NCI-H1930 (cell line): ENCODE results near the gene EHD1.

Experiments
- DNase-seq, 2 experiments: peaks; one replicate each; lab custom pipeline; 2025; lab: John Stamatoyannopoulos, UW

The EHD1 gene

DNA sequence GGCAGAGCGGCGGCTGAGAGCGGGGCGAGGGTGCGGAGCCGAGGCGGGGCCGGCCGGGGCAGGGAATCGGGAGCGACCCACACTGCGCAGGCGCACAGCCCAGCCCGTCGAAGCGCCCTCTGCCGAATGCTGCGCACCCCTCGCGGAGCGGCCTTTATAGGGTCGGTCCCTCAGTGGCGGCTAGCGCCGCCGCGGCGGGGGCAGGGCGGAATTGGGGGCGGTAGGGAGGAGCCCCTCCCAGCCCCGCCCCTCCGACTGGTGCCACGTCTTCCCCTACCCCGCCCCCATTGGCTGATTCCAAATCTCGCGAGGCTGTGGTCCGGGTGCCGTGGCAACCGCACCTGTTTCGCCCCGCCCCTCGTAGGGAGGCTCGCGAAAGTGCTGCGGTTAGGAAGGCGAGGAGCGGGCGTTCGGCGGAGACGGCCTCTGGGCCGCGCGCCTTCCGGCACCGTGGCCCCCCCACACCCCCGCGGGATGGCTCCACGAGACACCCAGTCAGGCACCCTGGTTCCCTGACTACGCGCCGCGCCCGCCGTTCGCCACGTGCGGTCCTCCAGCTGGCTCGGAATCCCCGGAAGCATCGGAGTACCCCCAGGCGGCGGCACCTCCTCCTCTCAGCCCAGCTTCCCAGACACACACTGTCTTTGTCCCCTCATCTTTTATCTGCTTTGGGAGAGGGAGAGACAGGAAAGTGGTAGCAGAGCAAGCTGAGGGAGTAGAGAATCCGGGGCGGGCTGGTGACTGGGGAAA, at the start of gene EHD1:
Gene EHD1, minus strand, starts transcription at position 128 of the 750 bp plus-strand sequence. CDS start 157 bp downstream, outside the sequence.
- peak; percentile 98 to 99 for DNase-seq

- DNase-seq = no peak
Observed at GRCh38 chr11:64926689-64927088, 48.3 kb upstream of the EHD1 start.

- DNase-seq = no peak
Observed at GRCh38 chr11:64925536-64926436, 47.4 kb upstream of the EHD1 start.

DNA sequence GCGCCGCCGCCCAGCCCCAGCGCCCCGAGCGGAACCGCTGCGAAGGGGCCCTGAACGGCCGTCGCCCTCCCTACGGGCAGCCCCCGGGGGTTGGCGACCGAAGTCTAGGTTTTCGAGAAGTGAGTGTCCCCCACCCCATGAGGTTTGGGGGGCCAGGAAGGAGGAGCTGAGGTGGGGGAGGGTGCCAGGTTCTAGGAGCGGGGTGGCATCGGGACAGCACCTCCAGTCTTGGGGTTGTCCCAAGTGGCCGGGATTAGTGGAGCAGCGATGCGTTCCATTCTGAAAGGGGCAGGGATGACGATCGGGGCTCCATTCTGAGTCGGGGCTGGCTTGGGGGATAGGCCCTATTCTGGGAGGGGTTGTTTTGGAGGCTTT, 46.5 kb upstream of the EHD1 start:
- DNase-seq = no peak

DNA sequence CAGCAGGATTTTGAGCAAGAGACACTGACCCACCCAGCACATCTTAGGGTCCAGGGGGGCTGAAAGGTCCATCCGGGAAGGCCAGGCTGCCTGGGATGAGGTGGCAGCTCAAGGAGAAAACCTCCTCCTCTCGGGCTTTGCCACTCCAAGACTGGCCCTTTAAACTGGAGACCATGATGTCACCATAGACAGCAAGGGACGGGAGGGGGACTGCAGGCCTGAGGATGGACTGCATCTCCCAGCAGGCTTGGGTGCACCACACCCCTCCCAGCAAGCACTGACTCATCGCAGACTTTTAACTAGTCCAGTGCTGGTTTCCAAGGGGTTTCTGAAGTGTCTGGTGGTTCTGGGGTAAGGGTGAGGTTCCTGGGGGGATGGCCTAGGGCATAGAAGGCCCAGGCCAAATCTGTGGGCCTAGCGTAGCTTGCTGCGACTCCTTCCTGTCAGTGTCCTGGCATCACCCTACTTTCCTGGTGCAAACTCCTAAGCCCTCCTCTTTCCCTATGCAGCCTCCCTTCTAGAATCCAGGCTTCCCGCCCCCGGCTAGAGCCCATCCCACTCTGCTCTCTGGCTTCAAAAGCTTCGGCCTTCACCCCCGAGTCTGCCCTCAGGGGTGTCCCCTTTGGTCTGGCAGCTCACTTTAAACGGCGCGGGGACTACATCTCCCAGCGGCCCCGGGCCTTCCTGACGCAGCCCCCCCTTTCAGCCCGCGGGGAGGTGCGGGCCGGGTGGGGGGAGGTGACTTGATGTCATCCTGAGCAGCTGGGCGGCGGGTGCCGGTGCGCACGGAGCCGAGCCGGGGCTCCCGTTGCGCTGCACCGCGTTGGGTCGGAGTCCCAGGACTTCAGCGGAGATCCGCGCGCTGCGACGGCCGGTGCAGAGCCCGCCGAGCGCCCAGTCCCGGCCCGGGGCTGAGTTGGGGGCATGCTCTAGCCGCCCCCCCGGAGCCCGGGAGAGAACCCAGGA, 45.8 kb upstream of the EHD1 start, which contains the start of gene PPP2R5B:
Gene PPP2R5B, plus strand, starts transcription at position 746 of the 966 bp plus-strand sequence. CDS start 1,046 bp downstream, outside the sequence.
- DNase-seq = peak; percentile 81 to 83

DNA sequence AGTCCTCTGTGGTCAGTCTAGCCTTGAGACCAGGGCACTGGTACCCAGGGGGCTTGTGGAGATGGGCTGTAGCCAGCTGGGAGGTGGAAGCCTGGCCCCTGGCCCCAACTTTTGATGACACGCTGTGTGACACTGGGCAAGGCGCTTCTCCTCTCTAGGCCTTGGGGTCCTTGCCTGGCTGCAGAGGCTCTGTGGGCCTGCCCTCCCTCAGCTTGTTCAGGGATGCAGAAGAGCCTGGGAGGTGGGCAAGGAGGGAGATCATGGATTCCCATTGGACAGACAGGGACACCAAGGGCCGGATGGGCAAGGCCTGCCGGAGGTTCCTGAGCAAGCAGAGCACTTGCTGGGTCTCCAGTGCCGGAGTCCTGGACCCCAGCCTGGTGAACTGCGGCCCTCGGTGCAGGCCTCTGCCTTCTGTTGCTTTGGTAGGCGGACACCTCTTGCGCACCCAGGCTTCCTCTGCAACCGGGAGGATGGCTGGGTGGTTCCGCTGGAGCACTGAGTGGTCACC, 44.8 kb upstream of the EHD1 start:
- DNase-seq = no peak

DNA sequence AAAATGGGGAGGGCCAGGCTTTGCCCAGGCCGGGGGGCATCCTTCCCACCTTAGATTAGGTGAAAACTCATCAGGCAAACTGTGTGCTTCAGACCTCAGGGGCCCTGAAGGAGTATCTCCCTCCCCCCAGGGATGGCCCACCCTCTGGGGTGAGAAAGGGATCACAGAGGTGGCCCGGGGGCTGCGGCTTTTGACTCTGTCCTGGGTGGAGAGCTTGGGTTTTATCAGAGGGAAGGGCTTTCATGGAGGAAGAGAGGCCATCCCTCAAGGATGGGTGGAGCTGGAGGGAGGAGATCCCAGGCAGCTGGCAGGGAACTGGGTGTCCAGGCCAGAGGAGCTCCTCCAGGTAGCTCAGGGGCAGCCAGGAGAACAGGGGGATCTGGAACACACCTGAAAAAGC, 43.0 kb upstream of the EHD1 start:
- no peak for DNase-seq

DNA sequence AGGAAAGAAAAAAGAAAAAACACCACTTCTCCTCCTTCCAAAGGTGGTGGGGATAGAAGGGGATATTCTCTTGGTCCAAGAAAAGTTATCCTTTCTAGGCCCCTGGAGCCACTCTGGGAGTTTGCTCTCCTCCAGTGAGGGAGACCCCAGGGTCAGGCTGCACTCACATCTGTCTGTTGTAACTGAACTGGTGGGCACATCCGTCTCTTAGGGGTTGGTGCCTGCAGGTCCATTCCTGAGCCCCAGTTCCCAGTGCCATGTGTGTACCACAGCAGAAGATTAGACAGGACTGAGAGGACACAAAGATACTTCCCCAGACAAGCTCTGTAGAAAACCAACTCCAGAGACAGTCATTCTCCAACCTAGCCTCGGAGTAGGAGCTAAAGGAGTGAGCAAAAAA, 41.7 kb upstream of the EHD1 start:
- DNase-seq = no peak

GRCh38 chr11:64919627-64920026, 41.2 kb upstream of the EHD1 start:
- DNase-seq = no peak

DNA sequence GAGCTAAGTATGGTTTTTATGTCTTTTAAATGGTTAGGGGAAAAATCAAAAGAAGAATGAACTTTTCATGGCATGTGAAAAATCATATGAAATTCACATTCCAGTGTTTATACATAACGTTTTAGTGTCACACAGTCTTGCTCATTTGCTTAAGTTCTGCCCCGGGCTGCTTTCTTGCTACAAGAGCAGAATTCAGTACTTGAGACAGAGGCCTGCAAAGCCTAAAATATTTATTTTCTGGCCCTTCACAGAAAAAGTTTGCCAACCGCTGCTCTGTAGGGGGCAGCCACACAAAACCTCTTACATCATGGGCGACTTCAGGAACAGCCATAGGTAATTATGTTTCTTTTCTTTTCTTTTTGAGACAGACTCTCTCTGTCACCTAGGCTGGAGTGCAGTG, 39.6 kb upstream of the EHD1 start:
- DNase-seq = no peak

DNA sequence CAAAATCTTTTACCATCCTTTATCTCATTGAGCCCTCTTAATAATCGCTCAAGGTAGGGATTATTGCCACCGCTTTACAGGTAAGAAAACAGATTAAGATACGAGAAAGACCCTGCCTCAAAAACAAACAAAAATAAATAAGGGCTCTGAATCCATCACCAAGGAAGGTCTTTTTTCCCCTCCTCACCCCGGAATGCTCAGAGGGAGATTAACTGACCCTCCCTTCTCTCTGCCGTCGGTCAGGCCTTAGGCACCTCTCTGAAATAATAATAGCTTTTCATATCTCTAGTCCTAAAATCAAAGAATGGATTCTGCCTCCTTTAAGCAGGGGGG, 39.2 kb upstream of the EHD1 start:
- no peak for DNase-seq

GRCh38 chr11:64916775-64917662, 38.6 kb upstream of the EHD1 start, which contains the start of gene ATG2A:
TSS of gene ATG2A (minus strand) at chr11:64917209. CDS start at chr11:64917135, 74 bp downstream.
- peak; percentile 99 for DNase-seq

DNA sequence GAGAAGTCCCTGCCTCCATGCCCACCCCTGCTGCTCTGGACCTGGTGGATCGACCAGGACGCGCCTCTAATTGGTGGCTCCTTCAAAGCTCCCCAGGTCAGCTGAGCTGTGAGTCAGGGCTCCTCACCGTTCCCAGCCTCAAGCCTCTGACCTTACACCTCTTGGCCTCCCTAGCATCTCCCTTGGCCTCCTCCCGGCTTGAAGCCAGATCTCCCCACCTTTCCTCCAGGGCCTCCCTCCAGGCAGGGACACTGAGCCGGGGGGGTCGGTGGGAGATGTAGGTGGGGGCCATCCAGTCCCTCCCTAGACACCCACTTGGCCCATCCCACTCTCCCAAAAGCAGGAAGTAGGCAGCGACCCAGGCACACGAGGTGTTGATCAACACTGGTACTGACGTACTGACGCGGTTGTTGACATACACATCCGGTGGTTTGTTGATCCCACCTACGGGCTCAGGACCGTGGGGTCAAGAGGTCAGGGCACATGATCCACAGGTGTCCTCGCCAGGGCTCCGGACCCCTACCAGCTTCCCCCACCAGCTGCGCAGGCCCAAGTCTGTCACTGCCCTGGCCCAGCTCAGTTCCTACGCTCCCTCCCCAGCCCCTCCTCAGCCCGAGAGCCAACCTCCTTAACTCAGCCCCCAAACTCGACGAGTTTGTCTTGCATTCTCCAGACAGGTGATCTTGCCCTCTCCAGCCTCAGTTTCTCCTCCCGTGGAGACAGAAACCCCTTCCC, 37.8 kb upstream of the EHD1 start:
- DNase-seq = no peak

DNA sequence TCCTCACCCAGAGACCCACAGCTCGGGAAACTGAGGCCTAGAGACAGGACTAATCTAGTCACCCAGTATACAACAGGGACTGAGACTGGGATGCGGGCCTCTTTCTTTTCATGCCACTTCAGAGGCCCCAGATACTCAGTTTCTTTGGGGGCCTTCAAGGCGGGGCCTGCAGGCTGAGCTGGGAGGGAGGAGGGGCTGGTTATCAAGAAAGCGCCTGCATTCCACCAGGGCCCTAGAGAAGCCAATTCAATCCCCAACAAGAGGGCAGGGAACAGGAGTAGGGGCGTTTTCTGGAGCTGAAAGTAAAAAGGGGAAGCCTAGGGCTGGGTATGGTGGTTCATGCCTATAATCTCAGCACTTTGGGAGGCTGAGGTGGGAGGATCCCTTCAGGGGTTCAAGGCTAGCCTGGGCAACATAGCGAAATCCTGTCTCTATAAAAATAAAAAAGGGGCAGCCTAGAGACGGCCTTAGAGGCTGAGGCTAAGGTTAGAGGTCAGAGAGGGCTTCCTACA, 37.0 kb upstream of the EHD1 start:
- no peak for DNase-seq

GRCh38 chr11:64914123-64914522, 35.7 kb upstream of the EHD1 start:
- DNase-seq = no peak

- no peak for DNase-seq
Observed at GRCh38 chr11:64913171-64913727, 34.8 kb upstream of the EHD1 start.

GRCh38 chr11:64911689-64912088, 33.3 kb upstream of the EHD1 start:
- DNase-seq = no peak

DNA sequence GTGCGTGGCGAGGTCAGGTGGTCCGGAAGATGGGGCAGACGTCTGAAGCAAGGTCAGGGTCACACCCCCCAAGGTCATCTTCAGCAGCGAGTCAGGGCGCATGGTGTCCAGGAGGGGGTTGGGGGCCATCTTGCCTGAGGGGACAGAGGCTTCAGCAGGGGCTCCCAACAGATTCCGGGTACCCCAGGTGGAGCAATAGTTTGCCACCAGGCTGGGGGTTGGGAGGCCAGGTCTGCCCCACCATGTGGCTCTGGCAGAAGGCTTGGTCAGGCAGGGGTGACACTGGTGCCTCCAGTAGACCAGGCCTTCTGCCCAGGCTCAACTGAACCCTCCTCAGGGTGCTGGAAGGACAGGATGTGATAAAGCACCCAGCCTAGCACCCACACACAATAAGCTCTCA, 32.7 kb upstream of the EHD1 start:
- no peak for DNase-seq

DNA sequence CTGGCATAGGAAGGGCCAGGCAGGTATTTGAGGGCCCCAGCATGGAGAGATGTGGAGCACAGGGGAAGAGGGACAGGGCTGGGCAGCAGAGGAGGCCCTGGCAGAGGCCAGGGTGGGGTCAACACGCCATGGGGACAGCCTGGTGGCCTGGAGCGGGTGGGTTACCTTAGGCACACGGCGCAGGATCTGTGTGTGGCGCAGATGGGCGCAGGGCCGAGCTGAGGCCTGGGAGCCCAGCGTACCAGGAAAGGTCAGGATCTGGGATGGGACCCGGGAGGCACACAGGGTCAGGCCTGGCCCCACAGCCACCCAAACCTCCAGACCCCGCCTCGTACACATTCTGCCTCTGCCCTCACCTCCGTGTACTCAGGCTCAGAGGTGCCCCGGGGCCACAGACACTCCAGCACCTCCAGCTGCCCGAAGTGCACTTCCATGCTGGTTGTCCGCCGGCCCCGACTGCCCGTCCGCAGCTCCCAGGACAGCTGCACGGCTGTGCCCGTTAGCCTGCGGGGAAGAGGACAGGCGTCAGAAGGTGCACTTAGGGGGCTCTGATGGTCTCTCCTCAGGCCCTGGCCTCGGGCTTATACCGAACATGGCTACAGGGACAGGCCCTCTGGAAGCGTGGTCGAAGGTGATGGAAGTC, 32.2 kb upstream of the EHD1 start:
- DNase-seq = no peak
